DND-41 (cell line): ENCODE data around the gene C17orf50.

Experiments used
- EZH2 ChIP-seq: IDR thresholded peaks from 3 replicates; pipeline ENCODE4 v1.6.1; 2012; ENCODE audit warnings: borderline replicate concordance, low read depth, mild to moderate bottlenecking, moderate library complexity, low read length, inconsistent platforms; ENCODE audit not compliant: severe bottlenecking
- TF ChIP-seq, protein P1 (sequence below): IDR thresholded peaks from 2 replicates; pipeline ENCODE4 v1.5.1; 2012; ENCODE audit warnings: borderline replicate concordance, low read length, moderate library complexity, mild to moderate bottlenecking; ENCODE audit not compliant: poor library complexity, severe bottlenecking; ENCODE audit errors: extremely low read depth

DNA sequence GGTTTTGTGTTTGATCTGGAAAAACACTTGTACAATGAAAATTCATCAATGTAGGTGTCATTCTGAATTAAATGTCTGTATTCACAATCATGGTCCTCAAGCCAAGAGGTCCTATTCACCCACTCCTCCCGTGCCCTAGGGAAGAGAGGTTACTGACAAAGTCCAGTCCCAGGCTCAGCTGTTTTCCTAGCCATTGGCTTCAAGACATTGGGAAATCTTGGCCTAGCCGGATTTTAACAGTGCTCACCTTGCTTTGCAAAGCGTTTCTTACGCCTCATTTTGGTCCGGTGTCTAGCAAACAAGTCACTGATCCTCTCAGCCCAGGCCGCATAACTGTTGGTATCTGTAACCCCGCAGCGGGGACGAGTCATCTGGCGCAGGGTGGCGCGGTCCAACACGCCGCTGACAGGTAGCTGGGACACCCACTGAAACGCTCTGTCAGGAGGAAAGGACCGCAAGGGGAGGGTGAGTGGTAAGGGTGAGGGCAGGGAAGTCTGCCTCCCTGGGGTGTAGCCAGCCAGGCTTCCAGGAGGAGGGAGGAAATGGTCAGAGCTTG is 18.0 kb downstream of the C17orf50 start:
- TF ChIP-seq, protein P1, sequence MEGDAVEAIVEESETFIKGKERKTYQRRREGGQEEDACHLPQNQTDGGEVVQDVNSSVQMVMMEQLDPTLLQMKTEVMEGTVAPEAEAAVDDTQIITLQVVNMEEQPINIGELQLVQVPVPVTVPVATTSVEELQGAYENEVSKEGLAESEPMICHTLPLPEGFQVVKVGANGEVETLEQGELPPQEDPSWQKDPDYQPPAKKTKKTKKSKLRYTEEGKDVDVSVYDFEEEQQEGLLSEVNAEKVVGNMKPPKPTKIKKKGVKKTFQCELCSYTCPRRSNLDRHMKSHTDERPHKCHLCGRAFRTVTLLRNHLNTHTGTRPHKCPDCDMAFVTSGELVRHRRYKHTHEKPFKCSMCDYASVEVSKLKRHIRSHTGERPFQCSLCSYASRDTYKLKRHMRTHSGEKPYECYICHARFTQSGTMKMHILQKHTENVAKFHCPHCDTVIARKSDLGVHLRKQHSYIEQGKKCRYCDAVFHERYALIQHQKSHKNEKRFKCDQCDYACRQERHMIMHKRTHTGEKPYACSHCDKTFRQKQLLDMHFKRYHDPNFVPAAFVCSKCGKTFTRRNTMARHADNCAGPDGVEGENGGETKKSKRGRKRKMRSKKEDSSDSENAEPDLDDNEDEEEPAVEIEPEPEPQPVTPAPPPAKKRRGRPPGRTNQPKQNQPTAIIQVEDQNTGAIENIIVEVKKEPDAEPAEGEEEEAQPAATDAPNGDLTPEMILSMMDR = no peak
- no peak for TF ChIP-seq EZH2
